Raji (cell line): ENCODE data around the gene DCLK3.

ENCODE experiments used
- POLR2A ChIP-seq: IDR thresholded peaks from 2 replicates; pipeline ENCODE4 v1.6.1; 2011; ENCODE audit warnings: low read depth, low read length, control low read depth; ENCODE audit not compliant: insufficient read depth

DCLK3 gene, protein sequence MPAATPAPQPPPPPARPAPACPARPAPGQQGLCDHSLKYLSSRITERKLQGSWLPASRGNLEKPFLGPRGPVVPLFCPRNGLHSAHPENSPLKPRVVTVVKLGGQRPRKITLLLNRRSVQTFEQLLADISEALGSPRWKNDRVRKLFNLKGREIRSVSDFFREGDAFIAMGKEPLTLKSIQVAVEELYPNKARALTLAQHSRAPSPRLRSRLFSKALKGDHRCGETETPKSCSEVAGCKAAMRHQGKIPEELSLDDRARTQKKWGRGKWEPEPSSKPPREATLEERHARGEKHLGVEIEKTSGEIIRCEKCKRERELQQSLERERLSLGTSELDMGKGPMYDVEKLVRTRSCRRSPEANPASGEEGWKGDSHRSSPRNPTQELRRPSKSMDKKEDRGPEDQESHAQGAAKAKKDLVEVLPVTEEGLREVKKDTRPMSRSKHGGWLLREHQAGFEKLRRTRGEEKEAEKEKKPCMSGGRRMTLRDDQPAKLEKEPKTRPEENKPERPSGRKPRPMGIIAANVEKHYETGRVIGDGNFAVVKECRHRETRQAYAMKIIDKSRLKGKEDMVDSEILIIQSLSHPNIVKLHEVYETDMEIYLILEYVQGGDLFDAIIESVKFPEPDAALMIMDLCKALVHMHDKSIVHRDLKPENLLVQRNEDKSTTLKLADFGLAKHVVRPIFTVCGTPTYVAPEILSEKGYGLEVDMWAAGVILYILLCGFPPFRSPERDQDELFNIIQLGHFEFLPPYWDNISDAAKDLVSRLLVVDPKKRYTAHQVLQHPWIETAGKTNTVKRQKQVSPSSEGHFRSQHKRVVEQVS

DNA sequence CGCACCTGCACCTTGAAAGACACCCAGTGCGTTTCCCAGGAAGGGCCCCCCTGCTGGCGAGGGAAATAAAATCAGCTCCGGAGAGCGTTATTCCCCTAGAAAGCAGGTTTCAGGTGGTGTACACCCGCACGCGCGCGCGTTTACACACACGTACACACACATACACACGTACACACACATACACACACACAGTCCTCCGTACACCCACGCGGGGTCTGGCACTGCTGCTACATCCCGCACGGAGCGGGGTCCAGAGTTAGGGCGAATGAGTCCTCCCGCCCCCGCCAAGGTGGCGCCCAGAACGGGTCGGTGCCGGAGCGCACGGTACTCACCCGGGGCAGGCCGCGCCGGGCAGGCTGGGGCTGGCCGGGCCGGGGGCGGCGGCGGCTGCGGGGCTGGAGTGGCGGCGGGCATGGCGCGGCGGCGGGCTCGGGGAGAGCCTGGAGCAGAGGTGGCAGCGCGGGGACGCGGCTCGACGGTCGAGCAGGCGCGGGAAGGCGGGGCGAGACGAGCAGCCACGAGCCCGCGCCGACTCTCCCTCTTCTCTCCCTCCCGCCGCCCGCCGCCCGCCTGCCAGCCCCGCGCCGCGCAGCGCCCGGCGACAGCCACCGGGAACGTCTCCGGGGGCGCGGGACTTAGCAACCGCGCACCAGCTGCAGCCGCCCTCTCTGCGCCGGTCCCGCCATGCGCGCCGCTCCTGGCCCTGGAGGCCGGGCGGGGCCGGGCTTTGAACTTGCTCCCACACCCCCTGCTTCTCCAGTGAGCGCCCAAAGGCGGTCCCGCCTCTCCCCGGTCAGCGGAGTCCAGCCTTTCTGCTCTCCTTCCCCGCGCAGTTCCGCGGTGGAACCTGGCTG lies at the start of gene DCLK3:
TSS of gene DCLK3 (minus strand) at position 704 of the 854 bp plus-strand sequence. CDS start at position 414, 290 bp downstream.
- no peak for TF ChIP-seq POLR2A

DNA sequence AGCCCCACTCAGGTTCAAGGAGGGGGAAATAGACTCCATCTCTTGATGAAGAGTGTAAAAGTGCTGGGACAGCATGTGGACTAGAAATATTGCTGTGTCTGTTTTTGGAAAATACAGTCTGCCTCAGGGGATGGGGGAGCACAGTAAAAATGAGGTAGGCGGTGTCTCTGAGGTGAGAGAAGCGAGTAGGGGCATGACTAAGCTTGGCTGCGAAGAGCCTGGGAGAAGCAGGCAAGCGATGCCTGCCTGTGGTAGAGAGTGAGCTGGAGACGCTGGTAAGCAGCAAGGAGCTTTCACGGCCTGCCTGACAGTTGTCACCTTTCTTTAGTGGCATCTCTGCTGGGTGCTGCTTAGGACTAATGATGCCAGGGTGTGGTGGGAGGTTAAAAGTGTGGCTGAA lies 49.0 kb upstream of the DCLK3 start:
- TF ChIP-seq POLR2A = no peak

DNA sequence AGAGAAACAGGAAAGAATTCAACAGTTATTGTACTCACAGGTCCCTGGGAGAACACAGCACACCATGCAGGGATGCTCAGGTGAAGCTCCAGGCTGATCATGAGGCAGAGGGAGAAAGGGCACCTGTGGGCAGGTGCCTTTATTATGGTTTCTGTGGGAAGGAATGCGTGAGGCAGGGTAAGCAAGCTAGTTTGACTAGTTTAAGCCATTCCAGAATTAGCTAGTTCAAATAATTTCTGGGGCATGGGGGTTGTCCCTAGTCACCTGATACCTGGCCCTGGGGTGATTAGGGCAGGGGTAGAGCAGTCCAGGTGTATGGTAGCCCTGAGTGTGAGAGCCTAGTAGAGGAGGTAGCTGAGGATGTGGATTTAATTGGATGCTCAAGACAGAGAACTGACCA lies 47.9 kb upstream of the DCLK3 start:
- no peak for TF ChIP-seq POLR2A

DNA sequence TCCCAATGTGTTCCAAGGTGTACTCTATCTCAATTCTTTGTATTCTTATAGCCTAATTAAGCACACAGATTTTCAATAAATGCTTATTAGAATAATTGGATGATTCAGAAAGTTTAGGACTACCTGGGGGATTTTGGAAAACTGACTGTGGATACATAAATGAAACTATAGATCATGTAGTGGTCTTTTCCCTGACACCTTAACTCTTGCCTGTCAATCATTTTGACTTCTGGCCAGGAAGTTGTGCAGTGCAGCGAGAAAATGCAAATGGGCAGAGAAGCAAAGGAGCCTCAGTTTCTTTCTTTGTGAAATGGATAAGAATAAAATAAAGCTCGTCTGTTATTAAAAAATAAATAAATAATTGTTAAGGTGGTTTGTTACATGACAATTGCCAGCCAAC lies 47.4 kb upstream of the DCLK3 start:
- no peak for TF ChIP-seq POLR2A

DNA sequence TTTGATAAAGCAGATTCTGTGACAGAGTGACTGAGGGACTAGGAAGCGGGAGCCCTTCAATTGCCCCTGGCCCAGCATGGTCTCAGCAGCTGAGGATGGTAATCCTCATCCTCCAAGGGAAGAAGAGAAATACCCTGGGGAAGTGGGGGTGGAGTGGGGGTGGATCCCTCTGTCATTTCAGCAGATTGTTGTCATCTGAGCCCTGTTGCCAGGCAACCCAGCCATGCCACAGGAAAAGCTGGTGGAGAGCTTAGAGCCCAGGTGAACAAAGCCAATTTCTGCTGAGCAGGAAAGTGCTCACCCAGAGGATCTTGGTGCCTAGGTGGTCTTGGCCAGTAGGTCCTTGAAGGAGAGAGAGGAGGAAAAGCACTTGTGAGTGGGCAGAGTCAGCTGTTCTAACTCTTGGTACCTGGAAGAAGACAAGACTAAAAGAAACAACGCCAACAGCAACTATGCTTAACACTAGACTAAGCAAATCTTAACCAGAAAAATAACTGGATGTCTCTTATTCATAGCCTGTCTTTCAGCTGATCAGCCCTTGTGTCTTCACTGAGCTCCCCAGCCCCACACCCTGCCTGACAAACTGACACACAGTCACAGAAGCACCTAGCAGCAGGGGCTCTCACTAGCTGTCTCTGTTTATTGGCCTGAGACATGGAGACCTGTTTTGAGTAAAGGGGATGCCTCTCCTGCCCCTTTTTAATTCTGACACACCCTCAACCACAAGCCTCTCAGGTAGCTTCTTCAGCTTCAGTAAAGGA lies 40.1 kb upstream of the DCLK3 start:
- TF ChIP-seq POLR2A = no peak

DNA sequence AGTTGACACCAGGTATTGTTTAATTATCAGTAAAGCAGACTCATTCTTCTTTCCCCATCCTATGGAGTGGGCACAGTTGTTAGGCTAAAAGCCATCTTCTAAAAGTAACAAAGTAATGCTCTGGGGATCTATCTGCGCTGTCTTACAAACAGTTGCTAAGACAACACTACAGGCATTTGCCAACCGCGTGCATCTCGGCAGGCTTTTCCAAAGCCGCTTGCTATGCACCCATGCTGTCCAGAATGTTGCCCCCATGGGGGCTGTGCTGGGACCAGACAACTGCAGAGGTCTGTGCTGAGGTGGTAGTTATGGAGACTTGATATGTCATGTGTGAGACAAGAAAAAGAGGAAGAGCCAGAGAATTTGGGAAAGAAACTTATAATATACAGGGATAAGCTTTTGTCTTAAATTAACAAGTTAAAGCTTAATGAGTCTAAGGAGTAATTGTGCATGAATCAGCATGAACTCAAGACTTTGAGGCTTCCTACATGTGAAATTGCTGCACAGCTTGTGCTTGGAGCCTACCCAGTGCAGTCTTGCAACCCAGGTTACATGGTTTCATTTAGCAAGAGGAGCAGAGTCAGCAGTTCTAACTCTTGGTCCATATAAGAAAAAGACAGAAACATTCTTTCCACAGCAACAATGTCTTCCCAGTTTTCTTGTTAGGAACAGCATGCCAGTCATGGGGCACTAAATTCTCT lies 38.9 kb upstream of the DCLK3 start:
- no peak for TF ChIP-seq POLR2A

DNA sequence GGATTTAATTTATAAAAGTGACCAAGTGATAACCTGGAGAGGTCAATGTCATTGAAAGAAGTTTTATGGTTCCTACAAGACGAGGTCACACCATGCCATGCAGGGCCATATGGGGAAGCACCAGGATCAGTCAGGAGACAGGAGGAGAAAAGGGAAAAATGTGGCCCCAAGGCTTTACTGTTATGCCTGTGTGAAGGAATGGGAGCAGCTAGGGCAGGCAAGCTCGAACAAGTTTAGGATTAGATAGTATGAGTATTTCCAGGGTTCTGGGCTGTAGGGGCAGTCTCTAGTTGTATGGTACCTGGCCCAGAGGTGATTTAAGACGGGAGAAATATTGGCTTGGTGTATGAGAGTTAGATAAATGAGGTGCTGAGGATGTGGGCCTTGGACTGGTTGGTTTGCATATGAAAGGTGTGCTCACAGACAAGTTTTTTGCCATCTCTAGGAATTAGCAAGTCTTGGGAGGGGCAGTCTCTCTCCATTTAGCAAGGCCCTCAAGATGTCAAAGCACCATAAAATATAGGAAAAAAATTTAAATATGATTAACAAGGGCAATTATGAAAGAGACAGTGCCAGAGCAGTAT lies 36.3 kb upstream of the DCLK3 start:
- no peak for TF ChIP-seq POLR2A

DNA sequence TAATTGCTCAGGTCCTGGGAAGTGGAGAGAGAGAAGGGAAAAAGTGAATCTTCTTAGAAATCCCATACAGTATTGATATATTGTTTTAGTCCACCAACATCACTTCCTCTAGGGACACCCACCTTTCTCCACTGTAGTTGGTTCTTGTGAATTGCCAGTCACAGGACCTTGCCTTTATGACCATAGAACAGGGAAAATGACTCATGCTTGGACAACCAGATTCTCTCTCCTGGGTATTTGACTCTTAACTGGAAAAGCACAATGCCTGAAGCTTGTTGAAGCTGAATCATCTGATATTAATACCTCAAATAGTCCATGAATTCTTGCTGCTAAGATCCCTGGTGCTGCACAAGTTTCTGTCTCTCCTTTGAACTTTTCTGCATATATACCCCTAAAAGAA lies 32.5 kb upstream of the DCLK3 start:
- TF ChIP-seq POLR2A = no peak

DNA sequence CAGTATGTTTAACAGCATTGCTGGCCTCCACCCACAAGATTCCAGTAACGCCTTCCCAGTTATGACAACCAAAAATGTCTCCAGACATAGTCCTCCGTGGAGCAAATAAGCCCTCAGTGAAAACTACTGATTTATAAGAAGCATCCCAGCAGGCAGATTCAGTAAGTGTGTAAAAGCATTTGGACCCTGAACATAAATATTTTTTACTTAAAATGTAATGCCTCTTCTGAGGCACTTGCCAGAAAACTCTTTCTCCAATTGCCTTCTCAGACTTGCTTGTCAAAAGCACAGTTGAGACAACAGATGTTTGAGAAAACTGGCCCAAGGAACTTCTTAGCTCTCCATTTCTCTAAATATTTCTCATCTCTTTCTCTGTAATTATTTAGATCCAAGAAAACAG lies 31.8 kb upstream of the DCLK3 start:
- TF ChIP-seq POLR2A = no peak

DNA sequence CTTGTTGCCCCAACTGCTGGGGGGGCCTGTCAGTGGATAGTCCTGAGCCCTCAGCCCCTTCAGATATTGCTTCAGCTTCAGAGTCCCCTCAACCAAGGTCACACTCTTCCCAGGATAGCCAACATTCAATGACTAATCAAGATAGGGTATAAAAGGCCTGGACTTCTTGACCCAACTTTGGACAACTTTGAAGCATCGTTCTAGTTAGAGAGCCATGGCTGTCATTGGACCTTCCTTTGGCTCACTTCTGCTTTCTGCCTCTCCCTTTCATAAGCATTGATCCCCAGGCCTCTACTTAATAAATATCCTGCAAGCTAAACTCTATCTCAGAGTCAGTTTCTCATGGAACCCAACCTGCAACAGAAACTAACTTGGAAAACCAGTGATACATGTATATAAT lies 31.3 kb upstream of the DCLK3 start:
- no peak for TF ChIP-seq POLR2A

DNA sequence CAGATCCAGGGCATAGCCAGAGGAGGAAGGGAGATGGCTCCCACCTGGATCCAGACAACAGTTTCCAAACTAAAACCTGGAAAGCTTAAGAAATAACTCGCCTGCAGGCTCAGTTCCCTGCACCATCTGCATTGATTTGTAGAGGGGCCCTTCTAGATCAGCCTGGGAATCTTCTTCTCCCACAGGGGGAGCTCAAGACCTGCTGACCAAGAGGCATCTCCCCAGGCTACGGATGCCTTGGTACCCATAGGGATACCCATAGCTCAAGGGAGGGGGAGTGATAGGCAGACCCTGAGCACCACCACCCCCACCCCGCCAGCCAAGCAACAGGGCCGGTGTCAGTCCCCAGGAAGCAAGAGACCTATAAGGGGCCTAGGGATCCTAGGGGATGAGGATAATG lies 28.0 kb upstream of the DCLK3 start:
- no peak for TF ChIP-seq POLR2A

DNA sequence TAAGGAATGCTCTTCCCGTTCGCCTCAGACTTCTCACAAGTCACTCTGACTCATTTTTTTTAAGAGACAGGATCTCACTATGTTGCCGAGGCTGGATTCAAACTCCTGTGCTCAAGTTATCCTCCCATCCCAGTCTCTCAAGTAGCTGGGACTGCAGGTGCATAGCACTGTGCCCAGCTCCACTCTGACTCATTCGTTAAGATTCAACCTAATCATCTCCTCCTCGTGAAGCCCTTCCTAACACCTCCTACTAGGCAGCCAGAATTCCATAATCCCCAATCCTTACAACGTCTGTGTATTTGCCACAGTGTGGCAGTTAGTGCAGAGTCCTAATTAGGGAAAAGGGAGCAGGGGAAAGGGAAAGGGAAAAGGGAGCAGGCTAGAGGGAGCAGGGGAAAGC lies 26.4 kb upstream of the DCLK3 start:
- no peak for TF ChIP-seq POLR2A
